K562 (cell line): ENCODE results near the gene MPHOSPH8. TPM values are rescaled to one million over a fixed set of nuclear protein-coding genes. Genes with fewer than 3 reads are reported as not detected.

Experiments
- COPS2 ChIP-seq: fragments of 450-650 bp; conservative IDR thresholded peaks from 2 replicates; pipeline ENCODE4 v1.6.1; 2016; ENCODE audit warnings: mild to moderate bottlenecking, moderate library complexity
- EGR1 ChIP-seq: fragments of 450-650 bp; conservative IDR thresholded peaks from 2 replicates; pipeline ENCODE4 v1.6.1; 2017; ENCODE audit warnings: mild to moderate bottlenecking
- RB1 ChIP-seq: fragments of 450-650 bp; IDR thresholded peaks from 2 replicates; pipeline ENCODE4 v1.6.1; 2017; ENCODE audit warnings: low read depth, mild to moderate bottlenecking
- SLC30A9 ChIP-seq: fragments of 250-450 bp; sonication (Bioruptor Pico); IDR thresholded peaks from 2 replicates; pipeline ENCODE4 v1.8.0; 2022; ENCODE audit warnings: mild to moderate bottlenecking, moderate library complexity
- SMAD3 ChIP-seq: fragments of 450-650 bp; formaldehyde crosslinking; conservative IDR thresholded peaks from 2 replicates; pipeline ENCODE4 v1.4.0; 2020; ENCODE audit warnings: mild to moderate bottlenecking
- SP2 ChIP-seq: IDR thresholded peaks from 2 replicates; pipeline ENCODE4 v1.6.1; 2011; ENCODE audit warnings: mild to moderate bottlenecking, low read depth, low read length, moderate library complexity; ENCODE audit not compliant: poor library complexity, severe bottlenecking; ENCODE audit errors: extremely low read depth
- ZFX ChIP-seq: sonication (generic); formaldehyde crosslinking; IDR thresholded peaks from 2 replicates; pipeline ENCODE4 v1.8.0; 2022; ENCODE audit warnings: mild to moderate bottlenecking, missing genetic modification reagents, moderate library complexity
- polyA plus RNA-seq, 8 experiments: library from polyadenylated mRNA; depleted of rRNA in 4 of 8; stranded (reverse) in 5 of 8; unstranded in 3 of 8; fragments of >200 nt; fragmentation: Nextera tagmentation in 2 of 8; fragmentation: Illumina TruSeq in 1 of 8; extraction: Ambion mirVana in 2 of 8; extraction: Trizol in 1 of 8; gene quantifications; 2 replicates each; pipeline versions ENCODE4 v1.2.1 to v1.2.3, GENCODE V29; 2011 to 2014; ENCODE audit warnings: inconsistent platforms in 1 of 8, missing spikeins in 1 of 8
- total RNA-seq, 7 experiments: library from RNA; depleted of rRNA in 6 of 7; stranded (reverse); fragments of >200 nt in 6 of 7; fragmentation: Illumina TruSeq in 2 of 7; extraction: Trizol in 2 of 7; gene quantifications; 2 replicates each; pipeline versions ENCODE4 v1.2.1 to v1.2.3, GENCODE V29; 2011 to 2021; ENCODE audit warnings: low replicate concordance in 1 of 7
- TF ChIP-seq, protein P1 (sequence below), 2 experiments: IDR thresholded peaks; 2 replicates each; pipeline ENCODE4 v1.6.1; 2011; ENCODE audit warnings: borderline replicate concordance in 1 of 2, control low read depth in 1 of 2, low read depth in 1 of 2, low read length in 1 of 2, mild to moderate bottlenecking in 1 of 2, mixed read lengths in 1 of 2, moderate library complexity in 1 of 2; ENCODE audit not compliant: insufficient read depth in 1 of 2, insufficient read length in 1 of 2, poor library complexity in 1 of 2, severe bottlenecking in 1 of 2; ENCODE audit errors: extremely low read depth in 1 of 2
- TF ChIP-seq, protein P2 (sequence below): sonication (generic); formaldehyde crosslinking; IDR thresholded peaks from 2 replicates; pipeline ENCODE4 v1.9.0; 2022; ENCODE audit warnings: mild to moderate bottlenecking, missing genetic modification reagents
- TF ChIP-seq, protein P3 (sequence below): fragments of 200-600 bp; sonication (generic); IDR thresholded peaks from one replicate; pipeline ENCODE4 v1.6.1; 2012; ENCODE audit warnings: mild to moderate bottlenecking, low read depth, low read length, inconsistent platforms
- TF ChIP-seq, protein P4 (sequence below), 2 experiments: fragments of 450-650 bp; IDR thresholded peaks; 2 replicates each; pipeline ENCODE4 v1.6.1; 2016

The MPHOSPH8 gene
- total and polyA plus RNA-seq, 9 of the 15 experiments (the other 6 are each of a cell fraction or from before 2014, with no cell fraction given) = 10.3 to 24.8 (median 16.6) TPM

DNA sequence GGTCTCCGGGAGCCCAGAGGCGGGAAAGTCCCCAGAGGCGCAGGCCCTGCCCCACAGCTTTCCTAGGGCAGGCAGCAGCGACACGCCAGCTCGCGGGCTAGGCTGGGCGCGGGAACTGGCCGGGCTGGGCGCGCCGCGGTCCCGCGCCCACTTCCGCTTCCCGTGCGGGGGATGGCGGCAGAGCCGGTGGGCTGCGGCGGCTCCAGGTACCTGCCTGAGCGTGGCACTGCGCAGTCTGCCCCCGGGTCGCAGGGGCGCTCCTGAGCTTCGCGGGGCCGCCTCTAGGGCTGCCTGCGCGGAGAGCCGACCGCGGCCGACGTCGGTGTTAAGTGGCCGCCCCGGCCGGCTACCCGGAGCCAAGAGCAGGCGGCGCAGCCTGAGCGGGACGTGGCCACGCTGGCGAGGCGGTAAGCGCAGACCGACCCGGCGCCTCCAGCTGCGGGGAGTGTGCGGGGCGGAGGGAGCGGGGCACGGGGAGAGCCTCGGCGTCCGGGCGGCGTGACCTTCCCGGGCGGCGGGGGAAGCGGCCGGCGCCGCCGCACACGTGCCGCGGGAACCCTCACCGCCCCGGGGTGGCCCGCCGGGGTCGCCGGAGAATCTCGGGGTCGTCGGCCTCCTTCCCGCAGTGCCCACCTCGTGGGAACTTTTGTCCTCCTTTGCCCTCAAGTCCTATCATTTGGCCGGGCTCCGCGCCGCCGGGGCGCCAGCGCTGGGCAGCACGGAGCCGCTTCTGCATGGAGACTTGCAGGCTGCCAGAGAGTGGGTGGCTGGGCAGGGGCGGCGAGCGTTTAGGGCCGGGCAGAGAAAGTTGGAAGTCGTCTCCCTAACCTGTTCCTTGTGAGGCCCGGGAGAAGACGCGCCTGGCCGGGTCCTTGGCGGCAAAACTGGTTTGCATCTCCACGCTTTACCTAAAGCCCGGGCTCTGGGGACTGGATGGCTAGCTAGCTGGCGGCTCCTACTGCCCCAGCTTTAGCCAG, 31.4 kb upstream of the MPHOSPH8 start (continued):
- TF ChIP-seq, protein P1, sequence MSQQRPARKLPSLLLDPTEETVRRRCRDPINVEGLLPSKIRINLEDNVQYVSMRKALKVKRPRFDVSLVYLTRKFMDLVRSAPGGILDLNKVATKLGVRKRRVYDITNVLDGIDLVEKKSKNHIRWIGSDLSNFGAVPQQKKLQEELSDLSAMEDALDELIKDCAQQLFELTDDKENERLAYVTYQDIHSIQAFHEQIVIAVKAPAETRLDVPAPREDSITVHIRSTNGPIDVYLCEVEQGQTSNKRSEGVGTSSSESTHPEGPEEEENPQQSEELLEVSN (IDR thresholded peaks at IDR 0.05; ENCODE audit: borderline replicate concordance in 1 of 2, extremely low read depth in 1 of 2, insufficient read depth in 1 of 2, insufficient read length in 1 of 2, low read depth in 1 of 2, low read length in 1 of 2, poor library complexity in 1 of 2, severe bottlenecking in 1 of 2) = peak; percentile 52 to 91
- TF ChIP-seq SP2 (no peak), SMAD3 (CRISPR knock-in tag) (no peak), COPS2 (no peak), SLC30A9 (CRISPR knock-in tag) (no peak), EGR1 (no peak), ZFX (peak; percentile 57), RB1 (0 out of 2 replicates have a peak, but pooled peaks have one; percentile 10)
- TF ChIP-seq, protein P2, sequence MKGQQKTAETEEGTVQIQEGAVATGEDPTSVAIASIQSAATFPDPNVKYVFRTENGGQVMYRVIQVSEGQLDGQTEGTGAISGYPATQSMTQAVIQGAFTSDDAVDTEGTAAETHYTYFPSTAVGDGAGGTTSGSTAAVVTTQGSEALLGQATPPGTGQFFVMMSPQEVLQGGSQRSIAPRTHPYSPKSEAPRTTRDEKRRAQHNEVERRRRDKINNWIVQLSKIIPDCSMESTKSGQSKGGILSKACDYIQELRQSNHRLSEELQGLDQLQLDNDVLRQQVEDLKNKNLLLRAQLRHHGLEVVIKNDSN (CRISPR knock-in tag) = no peak
- TF ChIP-seq, protein P3, sequence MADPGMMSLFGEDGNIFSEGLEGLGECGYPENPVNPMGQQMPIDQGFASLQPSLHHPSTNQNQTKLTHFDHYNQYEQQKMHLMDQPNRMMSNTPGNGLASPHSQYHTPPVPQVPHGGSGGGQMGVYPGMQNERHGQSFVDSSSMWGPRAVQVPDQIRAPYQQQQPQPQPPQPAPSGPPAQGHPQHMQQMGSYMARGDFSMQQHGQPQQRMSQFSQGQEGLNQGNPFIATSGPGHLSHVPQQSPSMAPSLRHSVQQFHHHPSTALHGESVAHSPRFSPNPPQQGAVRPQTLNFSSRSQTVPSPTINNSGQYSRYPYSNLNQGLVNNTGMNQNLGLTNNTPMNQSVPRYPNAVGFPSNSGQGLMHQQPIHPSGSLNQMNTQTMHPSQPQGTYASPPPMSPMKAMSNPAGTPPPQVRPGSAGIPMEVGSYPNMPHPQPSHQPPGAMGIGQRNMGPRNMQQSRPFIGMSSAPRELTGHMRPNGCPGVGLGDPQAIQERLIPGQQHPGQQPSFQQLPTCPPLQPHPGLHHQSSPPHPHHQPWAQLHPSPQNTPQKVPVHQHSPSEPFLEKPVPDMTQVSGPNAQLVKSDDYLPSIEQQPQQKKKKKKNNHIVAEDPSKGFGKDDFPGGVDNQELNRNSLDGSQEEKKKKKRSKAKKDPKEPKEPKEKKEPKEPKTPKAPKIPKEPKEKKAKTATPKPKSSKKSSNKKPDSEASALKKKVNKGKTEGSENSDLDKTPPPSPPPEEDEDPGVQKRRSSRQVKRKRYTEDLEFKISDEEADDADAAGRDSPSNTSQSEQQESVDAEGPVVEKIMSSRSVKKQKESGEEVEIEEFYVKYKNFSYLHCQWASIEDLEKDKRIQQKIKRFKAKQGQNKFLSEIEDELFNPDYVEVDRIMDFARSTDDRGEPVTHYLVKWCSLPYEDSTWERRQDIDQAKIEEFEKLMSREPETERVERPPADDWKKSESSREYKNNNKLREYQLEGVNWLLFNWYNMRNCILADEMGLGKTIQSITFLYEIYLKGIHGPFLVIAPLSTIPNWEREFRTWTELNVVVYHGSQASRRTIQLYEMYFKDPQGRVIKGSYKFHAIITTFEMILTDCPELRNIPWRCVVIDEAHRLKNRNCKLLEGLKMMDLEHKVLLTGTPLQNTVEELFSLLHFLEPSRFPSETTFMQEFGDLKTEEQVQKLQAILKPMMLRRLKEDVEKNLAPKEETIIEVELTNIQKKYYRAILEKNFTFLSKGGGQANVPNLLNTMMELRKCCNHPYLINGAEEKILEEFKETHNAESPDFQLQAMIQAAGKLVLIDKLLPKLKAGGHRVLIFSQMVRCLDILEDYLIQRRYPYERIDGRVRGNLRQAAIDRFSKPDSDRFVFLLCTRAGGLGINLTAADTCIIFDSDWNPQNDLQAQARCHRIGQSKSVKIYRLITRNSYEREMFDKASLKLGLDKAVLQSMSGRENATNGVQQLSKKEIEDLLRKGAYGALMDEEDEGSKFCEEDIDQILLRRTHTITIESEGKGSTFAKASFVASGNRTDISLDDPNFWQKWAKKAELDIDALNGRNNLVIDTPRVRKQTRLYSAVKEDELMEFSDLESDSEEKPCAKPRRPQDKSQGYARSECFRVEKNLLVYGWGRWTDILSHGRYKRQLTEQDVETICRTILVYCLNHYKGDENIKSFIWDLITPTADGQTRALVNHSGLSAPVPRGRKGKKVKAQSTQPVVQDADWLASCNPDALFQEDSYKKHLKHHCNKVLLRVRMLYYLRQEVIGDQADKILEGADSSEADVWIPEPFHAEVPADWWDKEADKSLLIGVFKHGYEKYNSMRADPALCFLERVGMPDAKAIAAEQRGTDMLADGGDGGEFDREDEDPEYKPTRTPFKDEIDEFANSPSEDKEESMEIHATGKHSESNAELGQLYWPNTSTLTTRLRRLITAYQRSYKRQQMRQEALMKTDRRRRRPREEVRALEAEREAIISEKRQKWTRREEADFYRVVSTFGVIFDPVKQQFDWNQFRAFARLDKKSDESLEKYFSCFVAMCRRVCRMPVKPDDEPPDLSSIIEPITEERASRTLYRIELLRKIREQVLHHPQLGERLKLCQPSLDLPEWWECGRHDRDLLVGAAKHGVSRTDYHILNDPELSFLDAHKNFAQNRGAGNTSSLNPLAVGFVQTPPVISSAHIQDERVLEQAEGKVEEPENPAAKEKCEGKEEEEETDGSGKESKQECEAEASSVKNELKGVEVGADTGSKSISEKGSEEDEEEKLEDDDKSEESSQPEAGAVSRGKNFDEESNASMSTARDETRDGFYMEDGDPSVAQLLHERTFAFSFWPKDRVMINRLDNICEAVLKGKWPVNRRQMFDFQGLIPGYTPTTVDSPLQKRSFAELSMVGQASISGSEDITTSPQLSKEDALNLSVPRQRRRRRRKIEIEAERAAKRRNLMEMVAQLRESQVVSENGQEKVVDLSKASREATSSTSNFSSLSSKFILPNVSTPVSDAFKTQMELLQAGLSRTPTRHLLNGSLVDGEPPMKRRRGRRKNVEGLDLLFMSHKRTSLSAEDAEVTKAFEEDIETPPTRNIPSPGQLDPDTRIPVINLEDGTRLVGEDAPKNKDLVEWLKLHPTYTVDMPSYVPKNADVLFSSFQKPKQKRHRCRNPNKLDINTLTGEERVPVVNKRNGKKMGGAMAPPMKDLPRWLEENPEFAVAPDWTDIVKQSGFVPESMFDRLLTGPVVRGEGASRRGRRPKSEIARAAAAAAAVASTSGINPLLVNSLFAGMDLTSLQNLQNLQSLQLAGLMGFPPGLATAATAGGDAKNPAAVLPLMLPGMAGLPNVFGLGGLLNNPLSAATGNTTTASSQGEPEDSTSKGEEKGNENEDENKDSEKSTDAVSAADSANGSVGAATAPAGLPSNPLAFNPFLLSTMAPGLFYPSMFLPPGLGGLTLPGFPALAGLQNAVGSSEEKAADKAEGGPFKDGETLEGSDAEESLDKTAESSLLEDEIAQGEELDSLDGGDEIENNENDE = no peak
- TF ChIP-seq, protein P4, sequence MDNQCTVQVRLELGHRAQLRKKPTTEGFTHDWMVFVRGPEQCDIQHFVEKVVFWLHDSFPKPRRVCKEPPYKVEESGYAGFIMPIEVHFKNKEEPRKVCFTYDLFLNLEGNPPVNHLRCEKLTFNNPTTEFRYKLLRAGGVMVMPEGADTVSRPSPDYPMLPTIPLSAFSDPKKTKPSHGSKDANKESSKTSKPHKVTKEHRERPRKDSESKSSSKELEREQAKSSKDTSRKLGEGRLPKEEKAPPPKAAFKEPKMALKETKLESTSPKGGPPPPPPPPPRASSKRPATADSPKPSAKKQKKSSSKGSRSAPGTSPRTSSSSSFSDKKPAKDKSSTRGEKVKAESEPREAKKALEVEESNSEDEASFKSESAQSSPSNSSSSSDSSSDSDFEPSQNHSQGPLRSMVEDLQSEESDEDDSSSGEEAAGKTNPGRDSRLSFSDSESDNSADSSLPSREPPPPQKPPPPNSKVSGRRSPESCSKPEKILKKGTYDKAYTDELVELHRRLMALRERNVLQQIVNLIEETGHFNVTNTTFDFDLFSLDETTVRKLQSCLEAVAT (IDR thresholded peaks at IDR 0.05) = no peak
